Activated naive CD8-positive, alpha-beta T cell treated with anti-CD3 and anti-CD28 coated beads, Interleukin-2, amount 50 U/mL, for 24 hours (primary cell): Measurements from ENCODE around the gene TEN1.

ENCODE experiments used
- ATAC-seq: fragments of 150-1000 bp; cut with Tn5 transposase; one replicate; pipeline ENCODE4 v1.10.0; 2021
- DNase-seq: peaks from one replicate; pipeline ENCODE4 v3.0.0; 2021
- H3K27ac Mint-ChIP-seq: one replicate; pipeline ENCODE4 v1.8.0; 2021; ENCODE audit warnings: mild to moderate bottlenecking, mixed read lengths
- H3K27me3 Mint-ChIP-seq: one replicate; pipeline ENCODE4 v1.8.0; 2021; ENCODE audit warnings: mixed read lengths
- H3K36me3 Mint-ChIP-seq: one replicate; pipeline ENCODE4 v1.8.0; 2021; ENCODE audit warnings: low read depth, mixed read lengths
- H3K4me1 Mint-ChIP-seq: one replicate; pipeline ENCODE4 v1.8.0; 2021; ENCODE audit warnings: mixed read lengths
- H3K4me3 Mint-ChIP-seq: one replicate; pipeline ENCODE4 v1.8.0; 2021; ENCODE audit warnings: mild to moderate bottlenecking, moderate library complexity, mixed read lengths
- H3K9me3 Mint-ChIP-seq: one replicate; pipeline ENCODE4 v1.8.0; 2021; ENCODE audit warnings: mixed read lengths

TEN1 gene

GRCh38 chr17:76019833-76020467 lies 40.9 kb downstream of the TEN1 start:
- H3K36me3 Mint-ChIP-seq, result no peaks in the 10 kb centered on the region
- no peak for ATAC-seq
- H3K27me3 Mint-ChIP-seq, result no peaks in the 10 kb centered on the region
- DNase-seq, result no peak
- H3K27ac Mint-ChIP-seq, result no peak overlapping the region
- H3K4me3 Mint-ChIP-seq, result no peak overlapping the region
- no peaks in the 10 kb centered on the region for H3K4me1 Mint-ChIP-seq
- H3K9me3 Mint-ChIP-seq, result no peaks in the 10 kb centered on the region

- no peak for DNase-seq
- Mint-ChIP-seq H3K36me3 (no peaks in the 10 kb centered on the region), H3K4me1 (no peaks in the 10 kb centered on the region), H3K27ac (no peak overlapping the region), H3K27me3 (no peaks in the 10 kb centered on the region), H3K4me3 (no peak overlapping the region), H3K9me3 (no peaks in the 10 kb centered on the region)
- no peak for ATAC-seq
Observed at GRCh38 chr17:76022285-76022684, 43.2 kb downstream of the TEN1 start.

GRCh38 chr17:76022973-76023899 lies 44.2 kb downstream of the TEN1 start:
- H3K36me3 Mint-ChIP-seq, result no peaks in the 10 kb centered on the region
- no peak overlapping the region for H3K4me3 Mint-ChIP-seq
- no peaks in the 10 kb centered on the region for H3K27me3 Mint-ChIP-seq
- H3K27ac Mint-ChIP-seq, result no peak overlapping the region
- no peak for ATAC-seq
- no peak for DNase-seq
- H3K9me3 Mint-ChIP-seq, result no peaks in the 10 kb centered on the region
- no peaks in the 10 kb centered on the region for H3K4me1 Mint-ChIP-seq

- no peak overlapping the region for H3K4me3 Mint-ChIP-seq
- no peak for ATAC-seq
- no peak for DNase-seq
- H3K4me1 Mint-ChIP-seq, result no peaks in the 10 kb centered on the region
- H3K27ac Mint-ChIP-seq, result no peak overlapping the region
- no peaks in the 10 kb centered on the region for H3K36me3 Mint-ChIP-seq
- no peaks in the 10 kb centered on the region for H3K9me3 Mint-ChIP-seq
- no peaks in the 10 kb centered on the region for H3K27me3 Mint-ChIP-seq
Observed at GRCh38 chr17:76023900-76024237, 44.8 kb downstream of the TEN1 start.

GRCh38 chr17:76024353-76024752 lies 45.3 kb downstream of the TEN1 start:
- Mint-ChIP-seq H3K9me3 (no peaks in the 10 kb centered on the region), H3K27me3 (no peaks in the 10 kb centered on the region), H3K4me3 (no peak overlapping the region), H3K27ac (no peak overlapping the region), H3K36me3 (no peaks in the 10 kb centered on the region), H3K4me1 (peaks cover 5% of the 10 kb centered on the region)
- DNase-seq (no peak), ATAC-seq (no peak)

- Mint-ChIP-seq H3K4me3 (no peak overlapping the region), H3K4me1 (peaks cover 13% of the 10 kb centered on the region), H3K9me3 (no peaks in the 10 kb centered on the region), H3K27me3 (no peaks in the 10 kb centered on the region), H3K27ac (no peak overlapping the region), H3K36me3 (no peaks in the 10 kb centered on the region)
- no peak for DNase-seq
- no peak for ATAC-seq
Observed at GRCh38 chr17:76025294-76025693, 46.3 kb downstream of the TEN1 start.

GRCh38 chr17:76026714-76027158 lies 47.7 kb downstream of the TEN1 start:
- Mint-ChIP-seq H3K9me3 (no peaks in the 10 kb centered on the region), H3K27ac (no peak overlapping the region), H3K4me1 (peaks cover 13% of the 10 kb centered on the region), H3K36me3 (no peaks in the 10 kb centered on the region), H3K4me3 (no peak overlapping the region), H3K27me3 (no peaks in the 10 kb centered on the region)
- ATAC-seq, result no peak
- DNase-seq, result no peak

GRCh38 chr17:76027159-76027839 lies 48.3 kb downstream of the TEN1 start, which contains the start of gene EVPL:
Gene EVPL, minus strand, starts transcription at chr17:76027306. Its CDS starts 108 bp downstream, at chr17:76027198.
- no peaks in the 10 kb centered on the region for H3K9me3 Mint-ChIP-seq
- peaks cover 13% of the 10 kb centered on the region for H3K4me1 Mint-ChIP-seq
- no peak within 1 kb of the TSS for H3K4me3 Mint-ChIP-seq
- H3K27ac Mint-ChIP-seq, result no peak within 1 kb of the TSS
- no peaks in the 10 kb centered on the region for H3K36me3 Mint-ChIP-seq
- ATAC-seq, result no peak
- no peaks in the 10 kb centered on the region for H3K27me3 Mint-ChIP-seq
- no peak for DNase-seq

GRCh38 chr17:76032073-76032779 lies 53.2 kb downstream of the TEN1 start:
- H3K27ac Mint-ChIP-seq, result no peak overlapping the region
- H3K4me1 Mint-ChIP-seq, result peaks cover 16% of the 10 kb centered on the region
- no peak overlapping the region for H3K4me3 Mint-ChIP-seq
- no peaks in the 10 kb centered on the region for H3K27me3 Mint-ChIP-seq
- DNase-seq (no peak), ATAC-seq (no peak)
- H3K36me3 Mint-ChIP-seq, result no peaks in the 10 kb centered on the region
- H3K9me3 Mint-ChIP-seq, result no peaks in the 10 kb centered on the region

- peaks cover 16% of the 10 kb centered on the region for H3K4me1 Mint-ChIP-seq
- H3K4me3 Mint-ChIP-seq, result no peak overlapping the region
- H3K27ac Mint-ChIP-seq, result no peak overlapping the region
- DNase-seq (no peak), ATAC-seq (no peak)
- no peaks in the 10 kb centered on the region for H3K9me3 Mint-ChIP-seq
- H3K27me3 Mint-ChIP-seq, result no peaks in the 10 kb centered on the region
- H3K36me3 Mint-ChIP-seq, result no peaks in the 10 kb centered on the region
Observed at GRCh38 chr17:76032780-76033108, 53.7 kb downstream of the TEN1 start.

GRCh38 chr17:76033139-76033538 lies 54.1 kb downstream of the TEN1 start:
- Mint-ChIP-seq H3K36me3 (peaks cover 2% of the 10 kb centered on the region), H3K27ac (no peak overlapping the region), H3K4me3 (no peak overlapping the region), H3K4me1 (peaks cover 16% of the 10 kb centered on the region), H3K27me3 (no peaks in the 10 kb centered on the region), H3K9me3 (no peaks in the 10 kb centered on the region)
- DNase-seq, result no peak
- ATAC-seq, result no peak

- Mint-ChIP-seq H3K27me3 (no peaks in the 10 kb centered on the region), H3K9me3 (no peaks in the 10 kb centered on the region), H3K4me1 (peaks cover 8% of the 10 kb centered on the region), H3K27ac (no peak overlapping the region), H3K4me3 (no peak overlapping the region), H3K36me3 (peaks cover 17% of the 10 kb centered on the region)
- DNase-seq (no peak), ATAC-seq (no peak)
Observed at GRCh38 chr17:76034428-76035350, 55.6 kb downstream of the TEN1 start.

- no peak overlapping the region for H3K27ac Mint-ChIP-seq
- H3K4me3 Mint-ChIP-seq, result no peak overlapping the region
- H3K27me3 Mint-ChIP-seq, result no peaks in the 10 kb centered on the region
- H3K4me1 Mint-ChIP-seq, result peaks cover 3% of the 10 kb centered on the region
- DNase-seq, result no peak
- H3K36me3 Mint-ChIP-seq, result peaks cover 31% of the 10 kb centered on the region
- no peak for ATAC-seq
- no peaks in the 10 kb centered on the region for H3K9me3 Mint-ChIP-seq
Observed at GRCh38 chr17:76036497-76037261, 57.6 kb downstream of the TEN1 start.
